ENCODE data around the gene VWA5B1.

GRCh38 chr1:20350421-20350820 lies 59.7 kb downstream of the VWA5B1 start:
- no peak for TF ChIP-seq SUZ12 (IDR thresholded peaks at IDR 0.05; ENCODE audit: extremely low read depth, insufficient read depth, insufficient read length)
- no peak for TF ChIP-seq YY1 (IDR thresholded peaks at IDR 0.05; ENCODE audit: insufficient read depth, insufficient read length)
